Type B pancreatic cell (in vitro differentiated cells): Measurements from ENCODE around the gene DOCK1. TPM values are rescaled to one million over a fixed set of nuclear protein-coding genes. Genes with fewer than 3 reads are reported as not detected.

Experiments
- DNase-seq: peaks from one replicate; pipeline ENCODE4 v3.0.0; 2021; ENCODE audit warnings: mixed read lengths; ENCODE audit not compliant: unreplicated experiment; ENCODE audit errors: extremely low spot score
- H3K27ac Mint-ChIP-seq: 2 replicates; pipeline ENCODE4 v1.8.0; 2021; ENCODE audit warnings: mild to moderate bottlenecking, mixed read lengths
- H3K27me3 Mint-ChIP-seq: 2 replicates; pipeline ENCODE4 v1.8.0; 2021; ENCODE audit warnings: mixed read lengths
- H3K36me3 Mint-ChIP-seq: 2 replicates; pipeline ENCODE4 v1.8.0; 2021; ENCODE audit warnings: mixed read lengths
- H3K4me1 Mint-ChIP-seq: one replicate; pipeline ENCODE4 v1.8.0; 2021; ENCODE audit warnings: mixed read lengths; ENCODE audit not compliant: unreplicated experiment
- H3K4me3 Mint-ChIP-seq: 2 replicates; pipeline ENCODE4 v1.8.0; 2021; ENCODE audit warnings: mild to moderate bottlenecking, mixed read lengths
- H3K9me3 Mint-ChIP-seq: 2 replicates; pipeline ENCODE4 v1.8.0; 2021; ENCODE audit warnings: mixed read lengths
- CTCF ChIP-seq: fragments of 200-600 bp; sonication (generic); conservative IDR thresholded peaks from 2 replicates; pipeline ENCODE4 v1.5.0; 2021; ENCODE audit warnings: antibody characterized with exemption, mild to moderate bottlenecking
- total RNA-seq: library from RNA; stranded (reverse); gene quantifications from 2 replicates; pipeline ENCODE4 v1.2.1, GENCODE V29; 2021; ENCODE audit warnings: low replicate concordance

DOCK1 gene
- total RNA-seq, 1 donor from 2014 or later = 67.4 TPM

DNA sequence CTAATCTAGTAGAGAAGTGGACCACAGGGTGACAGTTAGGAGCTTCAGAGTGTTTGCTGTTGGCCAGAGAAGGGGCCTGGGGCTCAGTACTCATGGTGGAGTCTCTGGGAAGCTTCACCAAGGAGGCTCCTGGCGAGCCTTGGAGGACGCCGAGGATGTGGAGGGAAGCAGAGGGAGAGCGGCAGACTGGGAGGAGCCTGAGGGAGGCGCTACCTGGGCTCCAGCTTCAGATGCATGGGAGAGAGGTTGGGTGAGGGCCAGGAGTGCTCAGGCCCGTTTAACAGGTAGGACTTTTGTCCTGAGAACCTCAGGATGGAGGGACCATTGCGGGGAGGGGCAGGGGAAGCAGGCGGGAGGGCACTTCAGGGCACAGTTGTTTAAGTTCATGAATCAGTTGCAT is 24.2 kb downstream of the DOCK1 start:
- no peak for TF ChIP-seq CTCF
- H3K27ac Mint-ChIP-seq = no peak overlapping the region
- no peaks in the 10 kb centered on the region for H3K9me3 Mint-ChIP-seq
- no peaks in the 10 kb centered on the region for H3K27me3 Mint-ChIP-seq
- peaks cover 37% of the 10 kb centered on the region for H3K36me3 Mint-ChIP-seq
- DNase-seq = no peak
- peaks cover 39% of the 10 kb centered on the region for H3K4me1 Mint-ChIP-seq
- H3K4me3 Mint-ChIP-seq = no peak overlapping the region

DNA sequence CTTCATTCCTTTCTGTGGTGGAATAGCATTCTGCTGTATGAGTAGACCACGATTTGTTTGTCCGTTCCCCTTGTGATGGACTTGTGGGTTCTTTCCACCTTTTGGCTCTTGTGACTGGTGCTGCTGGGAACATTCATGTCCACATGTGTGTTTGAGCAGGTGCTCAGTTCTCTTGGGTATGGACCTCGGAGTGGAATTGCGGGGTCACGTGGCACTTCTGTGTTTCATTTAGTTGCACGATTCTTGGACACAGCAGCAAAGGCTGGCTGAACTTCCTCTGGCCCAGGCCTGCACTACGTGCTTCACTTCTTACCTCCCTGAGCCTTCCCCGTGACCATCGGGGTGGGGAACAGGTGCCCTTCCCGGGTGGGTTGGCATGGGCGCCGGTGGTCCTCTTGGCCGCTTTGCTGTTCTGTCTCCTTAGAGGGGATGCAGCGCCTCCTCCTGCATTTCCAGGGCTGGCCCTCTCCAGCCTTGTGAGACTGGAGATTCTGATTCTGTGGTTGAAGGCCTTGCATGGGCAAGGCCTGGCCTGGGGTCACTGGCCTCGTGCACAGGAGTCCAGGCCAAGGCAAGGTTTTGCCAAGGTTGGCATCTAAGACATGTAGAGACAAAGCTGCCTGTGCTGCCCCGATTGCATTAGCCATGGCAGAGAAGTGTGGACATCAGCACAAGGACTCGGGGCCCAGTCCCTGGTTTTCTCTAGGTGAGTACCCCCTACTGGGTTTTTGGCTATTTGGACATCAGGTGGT is 25.1 kb downstream of the DOCK1 start:
- Mint-ChIP-seq H3K4me1 (peaks cover 34% of the 10 kb centered on the region), H3K27ac (no peak overlapping the region)

DNA sequence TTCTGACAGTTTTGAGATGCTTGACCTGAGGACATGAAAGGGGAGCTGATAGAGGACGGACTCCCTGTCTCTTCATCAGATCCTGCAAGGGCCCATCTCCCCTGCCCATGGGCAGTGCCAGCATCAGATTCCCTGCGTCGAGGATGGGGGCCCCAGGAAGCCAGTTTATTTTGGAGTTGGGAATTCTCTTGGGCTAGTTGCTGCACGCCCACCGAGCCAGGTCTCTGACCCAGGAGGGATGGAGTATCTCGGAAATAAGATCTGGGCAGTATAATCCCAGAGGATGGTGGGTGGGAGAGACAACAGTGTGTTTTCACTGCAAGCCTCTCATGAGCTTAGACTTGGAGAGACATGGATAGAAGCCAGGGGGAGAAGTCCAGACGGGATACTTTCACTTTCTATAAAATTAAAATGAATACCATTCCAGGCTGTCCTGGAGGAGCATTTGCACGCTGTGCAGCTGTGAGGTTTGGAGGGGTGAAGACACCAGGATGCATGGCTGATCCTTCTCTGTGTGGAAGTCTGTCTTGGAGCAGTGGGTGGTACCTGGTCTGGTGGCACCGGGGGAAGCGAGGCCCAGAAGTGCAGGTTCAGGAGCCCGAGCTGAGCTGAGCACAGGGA is 25.8 kb downstream of the DOCK1 start:
- Mint-ChIP-seq H3K9me3 (no peaks in the 10 kb centered on the region), H3K36me3 (peaks cover 40% of the 10 kb centered on the region), H3K27ac (no peak overlapping the region), H3K4me1 (peaks cover 38% of the 10 kb centered on the region), H3K4me3 (no peak overlapping the region), H3K27me3 (no peaks in the 10 kb centered on the region)
- TF ChIP-seq CTCF = no peak
- no peak for DNase-seq

More for the DNA sequence above, 25.1 kb downstream of the DOCK1 start:
- no peak for DNase-seq
- Mint-ChIP-seq H3K27me3 (no peaks in the 10 kb centered on the region), H3K4me3 (no peak overlapping the region), H3K9me3 (no peaks in the 10 kb centered on the region), H3K36me3 (peaks cover 37% of the 10 kb centered on the region)
- TF ChIP-seq CTCF = no peak

DNA sequence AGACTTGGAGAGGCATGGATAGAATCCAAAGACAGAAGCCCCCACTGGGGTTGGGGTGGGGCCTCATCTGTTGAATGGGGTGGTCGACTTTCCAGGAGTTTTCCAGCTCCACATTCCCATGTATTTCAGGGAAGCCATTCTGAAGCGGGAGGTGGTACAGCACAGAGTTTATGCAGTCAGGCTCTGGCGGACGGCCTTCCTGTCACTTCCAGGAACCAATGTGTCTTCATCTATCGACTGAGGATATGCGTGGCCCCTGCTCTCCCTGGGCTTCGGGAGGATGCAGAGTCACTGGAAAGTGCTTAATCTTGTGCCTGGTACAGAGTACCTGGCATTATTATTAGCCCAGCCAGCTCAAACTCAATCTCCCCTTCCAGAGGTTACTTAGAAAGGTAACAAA is 26.3 kb downstream of the DOCK1 start:
- DNase-seq = no peak
- Mint-ChIP-seq H3K27ac (no peak overlapping the region), H3K9me3 (no peaks in the 10 kb centered on the region), H3K27me3 (no peaks in the 10 kb centered on the region), H3K36me3 (peaks cover 36% of the 10 kb centered on the region), H3K4me1 (peaks cover 38% of the 10 kb centered on the region), H3K4me3 (no peak overlapping the region)
- no peak for TF ChIP-seq CTCF

- peaks cover 38% of the 10 kb centered on the region for H3K36me3 Mint-ChIP-seq
- TF ChIP-seq CTCF = no peak
- H3K27me3 Mint-ChIP-seq = no peaks in the 10 kb centered on the region
- H3K4me1 Mint-ChIP-seq = peaks cover 38% of the 10 kb centered on the region
- DNase-seq = no peak
- no peaks in the 10 kb centered on the region for H3K9me3 Mint-ChIP-seq
- H3K27ac Mint-ChIP-seq = peak overlapping the region; percentile 13
- no peak overlapping the region for H3K4me3 Mint-ChIP-seq
Observed at GRCh38 chr10:126932516-126932915, 27.3 kb downstream of the DOCK1 start.
